ENCODE data around the gene ZMYM4.

DNA sequence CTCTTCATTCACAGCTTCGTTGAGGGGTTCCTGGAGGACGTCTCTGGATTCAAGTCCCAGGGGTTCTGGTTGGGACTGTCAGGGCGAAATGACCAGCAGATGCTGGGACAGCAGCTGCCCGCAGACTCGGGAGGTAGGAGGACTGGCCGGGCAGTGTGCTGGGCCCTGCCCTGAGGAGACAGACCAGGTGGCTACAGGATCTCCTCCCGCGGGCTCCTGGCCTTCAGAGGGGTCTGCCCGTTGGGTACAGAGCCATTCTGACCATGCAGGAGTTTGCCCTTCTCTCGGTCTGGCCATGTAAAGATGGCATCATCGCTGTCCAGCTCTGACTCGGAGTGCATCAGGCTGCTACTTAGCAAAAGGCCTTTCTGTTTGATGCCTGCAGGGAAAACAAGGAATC lies 166.2 kb downstream of the ZMYM4 start:
- TF ChIP-seq TAF1 (IDR thresholded peaks at IDR 0.05; ENCODE audit: low read depth) (no peak), POLR2AphosphoS5 (IDR thresholded peaks at IDR 0.05) (no peak), EZH2 (IDR thresholded peaks at IDR 0.05; ENCODE audit: borderline replicate concordance, insufficient read depth, low read length, poor library complexity, severe bottlenecking) (no peak)
- TF ChIP-seq, protein P1, sequence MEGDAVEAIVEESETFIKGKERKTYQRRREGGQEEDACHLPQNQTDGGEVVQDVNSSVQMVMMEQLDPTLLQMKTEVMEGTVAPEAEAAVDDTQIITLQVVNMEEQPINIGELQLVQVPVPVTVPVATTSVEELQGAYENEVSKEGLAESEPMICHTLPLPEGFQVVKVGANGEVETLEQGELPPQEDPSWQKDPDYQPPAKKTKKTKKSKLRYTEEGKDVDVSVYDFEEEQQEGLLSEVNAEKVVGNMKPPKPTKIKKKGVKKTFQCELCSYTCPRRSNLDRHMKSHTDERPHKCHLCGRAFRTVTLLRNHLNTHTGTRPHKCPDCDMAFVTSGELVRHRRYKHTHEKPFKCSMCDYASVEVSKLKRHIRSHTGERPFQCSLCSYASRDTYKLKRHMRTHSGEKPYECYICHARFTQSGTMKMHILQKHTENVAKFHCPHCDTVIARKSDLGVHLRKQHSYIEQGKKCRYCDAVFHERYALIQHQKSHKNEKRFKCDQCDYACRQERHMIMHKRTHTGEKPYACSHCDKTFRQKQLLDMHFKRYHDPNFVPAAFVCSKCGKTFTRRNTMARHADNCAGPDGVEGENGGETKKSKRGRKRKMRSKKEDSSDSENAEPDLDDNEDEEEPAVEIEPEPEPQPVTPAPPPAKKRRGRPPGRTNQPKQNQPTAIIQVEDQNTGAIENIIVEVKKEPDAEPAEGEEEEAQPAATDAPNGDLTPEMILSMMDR (IDR thresholded peaks at IDR 0.05; ENCODE audit: poor library complexity, severe bottlenecking): no peak

Data from neural cell (in vitro differentiated cells).